ENCODE data around the gene TGM3. TPM values are rescaled to one million over a fixed set of nuclear protein-coding genes. Genes with fewer than 3 reads are reported as not detected.

The TGM3 gene
- total RNA-seq, 1 experiment from 2014 or later = not detected

DNA sequence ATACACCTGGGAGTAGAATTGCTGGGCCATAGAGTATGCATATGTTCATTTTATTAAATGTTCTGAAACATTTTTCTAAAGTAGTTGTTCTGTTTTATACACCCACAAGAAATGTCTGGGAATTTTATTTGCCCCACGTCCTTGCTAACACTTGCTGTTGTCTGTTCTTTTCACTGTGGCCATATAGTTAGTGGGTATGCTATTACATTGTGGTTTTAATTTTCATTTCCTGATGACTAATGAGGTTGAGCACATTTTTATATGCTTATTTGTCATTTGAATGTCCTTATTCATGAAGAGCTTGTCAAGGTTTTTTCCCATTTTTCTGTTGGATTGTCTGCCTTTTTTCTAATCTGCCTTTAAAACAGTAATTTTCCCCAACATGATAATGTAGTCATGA, 41.5 kb upstream of the TGM3 start:
- H3K9me3 ChIP-seq (ENCODE audit: control insufficient read depth in 1 of 2, insufficient read depth in 1 of 2, low read depth in 1 of 2, low read length in 2 of 2) = no peaks in the 10 kb centered on the region
- CTCF ChIA-PET = no interaction called here
- no peaks in the 10 kb centered on the region for H3K79me2 ChIP-seq (ENCODE audit: insufficient read depth, low read length)
- no peaks in the 10 kb centered on the region for H4K20me1 ChIP-seq (ENCODE audit: insufficient read depth)
- H2AFZ ChIP-seq (ENCODE audit: low read depth, low read length, poor library complexity, severe bottlenecking) = no peak overlapping the region
- no peak overlapping the region for H3K27ac ChIP-seq (ENCODE audit: low read depth, low read length)
- no peaks in the 10 kb centered on the region; the same call in 1 of the 2 replicates for H3K9me2 ChIP-seq (ENCODE audit: insufficient read depth)
- H3K27me3 ChIP-seq (ENCODE audit: insufficient read depth, low read length) = no peaks in the 10 kb centered on the region
- no peak for TF ChIP-seq JUND (IDR thresholded peaks at IDR 0.05)
- TF ChIP-seq EZH2phosphoT487 (IDR thresholded peaks at IDR 0.05; ENCODE audit: borderline replicate concordance) = no peak
- TF ChIP-seq, protein P1, sequence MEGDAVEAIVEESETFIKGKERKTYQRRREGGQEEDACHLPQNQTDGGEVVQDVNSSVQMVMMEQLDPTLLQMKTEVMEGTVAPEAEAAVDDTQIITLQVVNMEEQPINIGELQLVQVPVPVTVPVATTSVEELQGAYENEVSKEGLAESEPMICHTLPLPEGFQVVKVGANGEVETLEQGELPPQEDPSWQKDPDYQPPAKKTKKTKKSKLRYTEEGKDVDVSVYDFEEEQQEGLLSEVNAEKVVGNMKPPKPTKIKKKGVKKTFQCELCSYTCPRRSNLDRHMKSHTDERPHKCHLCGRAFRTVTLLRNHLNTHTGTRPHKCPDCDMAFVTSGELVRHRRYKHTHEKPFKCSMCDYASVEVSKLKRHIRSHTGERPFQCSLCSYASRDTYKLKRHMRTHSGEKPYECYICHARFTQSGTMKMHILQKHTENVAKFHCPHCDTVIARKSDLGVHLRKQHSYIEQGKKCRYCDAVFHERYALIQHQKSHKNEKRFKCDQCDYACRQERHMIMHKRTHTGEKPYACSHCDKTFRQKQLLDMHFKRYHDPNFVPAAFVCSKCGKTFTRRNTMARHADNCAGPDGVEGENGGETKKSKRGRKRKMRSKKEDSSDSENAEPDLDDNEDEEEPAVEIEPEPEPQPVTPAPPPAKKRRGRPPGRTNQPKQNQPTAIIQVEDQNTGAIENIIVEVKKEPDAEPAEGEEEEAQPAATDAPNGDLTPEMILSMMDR (IDR thresholded peaks at IDR 0.05 in 2 of 3, conservative IDR thresholded peaks at IDR 0.05 in 1 of 3; ENCODE audit: borderline replicate concordance in 1 of 3, insufficient read depth in 1 of 3, low read depth in 2 of 3, low read length in 2 of 3) = no peak
- TF ChIP-seq, protein P2, sequence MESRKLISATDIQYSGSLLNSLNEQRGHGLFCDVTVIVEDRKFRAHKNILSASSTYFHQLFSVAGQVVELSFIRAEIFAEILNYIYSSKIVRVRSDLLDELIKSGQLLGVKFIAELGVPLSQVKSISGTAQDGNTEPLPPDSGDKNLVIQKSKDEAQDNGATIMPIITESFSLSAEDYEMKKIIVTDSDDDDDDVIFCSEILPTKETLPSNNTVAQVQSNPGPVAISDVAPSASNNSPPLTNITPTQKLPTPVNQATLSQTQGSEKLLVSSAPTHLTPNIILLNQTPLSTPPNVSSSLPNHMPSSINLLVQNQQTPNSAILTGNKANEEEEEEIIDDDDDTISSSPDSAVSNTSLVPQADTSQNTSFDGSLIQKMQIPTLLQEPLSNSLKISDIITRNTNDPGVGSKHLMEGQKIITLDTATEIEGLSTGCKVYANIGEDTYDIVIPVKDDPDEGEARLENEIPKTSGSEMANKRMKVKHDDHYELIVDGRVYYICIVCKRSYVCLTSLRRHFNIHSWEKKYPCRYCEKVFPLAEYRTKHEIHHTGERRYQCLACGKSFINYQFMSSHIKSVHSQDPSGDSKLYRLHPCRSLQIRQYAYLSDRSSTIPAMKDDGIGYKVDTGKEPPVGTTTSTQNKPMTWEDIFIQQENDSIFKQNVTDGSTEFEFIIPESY (IDR thresholded peaks at IDR 0.05; ENCODE audit: extremely low read depth, insufficient replicate concordance, low read length) = no peak
- no peak for TF ChIP-seq CBX3 (IDR thresholded peaks at IDR 0.05; ENCODE audit: low read depth)
- DNase-seq (ENCODE audit: low read depth, low spot score) = no peak
- no peak overlapping the region for H3K9ac ChIP-seq (ENCODE audit: low read length)
- H3K4me3 ChIP-seq (replicated peaks in 1 of 2; ENCODE audit: low read depth in 1 of 2, low read length in 2 of 2) = no peak overlapping the region
- POLR2A ChIA-PET = no interaction called here
- no peaks in the 10 kb centered on the region for H3K4me1 ChIP-seq (ENCODE audit: control insufficient read depth in 1 of 2, insufficient read depth in 2 of 2, low read length in 2 of 2)
- BruUV-seq (replicated peaks) = no TSS peak
- H3K4me2 ChIP-seq (ENCODE audit: low read length) = no peak overlapping the region
- RAD21 ChIA-PET (ENCODE audit: low non-redundant PET in 1 of 2, low total read pairs in 2 of 2, uncharacterized antibody in 2 of 2, unreplicated experiment in 2 of 2) = no interaction called here
- H3K36me3 ChIP-seq (ENCODE audit: control insufficient read depth in 1 of 2, insufficient read depth in 2 of 2, low read length in 2 of 2) = no peaks in the 10 kb centered on the region
- intact Hi-C loops (cut with micrococcal nuclease) = no loop called here
- no peak for ATAC-seq

Measured in HCT116 (cell line).